Natural killer cell treated with Interleukin-12 subunit alpha and Interleukin-12 subunit beta and Interleukin-15 and Interleukin-18, amount 100 ng/mL, for 72 hours (primary cell): ENCODE results near the gene EHD4. TPM values are rescaled to one million over a fixed set of nuclear protein-coding genes. Genes with fewer than 3 reads are reported as not detected.

Experiments used
- ATAC-seq, 2 donors: fragments of 150-1000 bp; cut with Tn5 transposase in 1 of 2; sonication (Bioruptor Pico), chemical (Tn5 transposase) in 1 of 2; 2 replicates each; pipeline ENCODE4 v1.10.0; 2021
- DNase-seq: peaks from one replicate; pipeline ENCODE4 v3.0.0; 2022; ENCODE audit warnings: low spot score
- H3K27ac Mint-ChIP-seq, 2 donors: 1 replicate in 1 of 2; 2 replicates in 1 of 2; pipeline ENCODE4 v1.8.0; 2022; ENCODE audit warnings: mixed read lengths in 2 of 2, mild to moderate bottlenecking in 1 of 2, moderate library complexity in 1 of 2
- H3K27me3 Mint-ChIP-seq, 2 donors: 1 replicate in 1 of 2; 2 replicates in 1 of 2; pipeline ENCODE4 v1.8.0; 2022; ENCODE audit warnings: mixed read lengths in 2 of 2
- H3K36me3 Mint-ChIP-seq: one replicate; pipeline ENCODE4 v1.8.0; 2022; ENCODE audit warnings: mixed read lengths
- H3K4me1 Mint-ChIP-seq, 2 donors: 1 replicate in 1 of 2; 2 replicates in 1 of 2; pipeline ENCODE4 v1.8.0; 2022; ENCODE audit warnings: low read depth in 2 of 2, mixed read lengths in 2 of 2, mild to moderate bottlenecking in 1 of 2
- H3K4me3 Mint-ChIP-seq: one replicate; pipeline ENCODE4 v1.8.0; 2022; ENCODE audit warnings: mixed read lengths
- H3K9me3 Mint-ChIP-seq: 2 replicates; pipeline ENCODE4 v1.8.0; 2022; ENCODE audit warnings: mixed read lengths
- total RNA-seq, 2 donors: library from RNA; stranded (reverse); gene quantifications; one replicate each; pipeline ENCODE4 v1.2.3, GENCODE V29; 2022

EHD4 gene
- total RNA-seq, 2 donors from 2014 or later: 19.9 to 24.5 TPM

- no peaks in the 10 kb centered on the region for H3K36me3 Mint-ChIP-seq
- ATAC-seq: no peak
- no peak for DNase-seq
- H3K4me1 Mint-ChIP-seq: no peaks in the 10 kb centered on the region
- H3K27ac Mint-ChIP-seq: peak overlapping the region in 1 of 2 donors; percentile 4
- no peak overlapping the region for H3K4me3 Mint-ChIP-seq
- H3K27me3 Mint-ChIP-seq: no peaks in the 10 kb centered on the region
- H3K9me3 Mint-ChIP-seq: no peaks in the 10 kb centered on the region
These were observed 21.9 kb downstream of the EHD4 start for GRCh38 chr15:41950489-41950888.

GRCh38 chr15:41950127-41950483, 22.3 kb downstream of the EHD4 start:
- H3K36me3 Mint-ChIP-seq: no peaks in the 10 kb centered on the region
- no peaks in the 10 kb centered on the region for H3K4me1 Mint-ChIP-seq
- H3K9me3 Mint-ChIP-seq: no peaks in the 10 kb centered on the region
- ATAC-seq (no peak), DNase-seq (no peak)
- H3K27me3 Mint-ChIP-seq: no peaks in the 10 kb centered on the region
- no peak overlapping the region for H3K4me3 Mint-ChIP-seq
- H3K27ac Mint-ChIP-seq: no peak overlapping the region

- Mint-ChIP-seq H3K27ac (no peak overlapping the region), H3K9me3 (no peaks in the 10 kb centered on the region), H3K4me3 (no peak overlapping the region), H3K27me3 (no peaks in the 10 kb centered on the region), H3K4me1 (no peaks in the 10 kb centered on the region), H3K36me3 (no peaks in the 10 kb centered on the region)
- ATAC-seq (no peak), DNase-seq (no peak)
These were observed 22.8 kb downstream of the EHD4 start for GRCh38 chr15:41949401-41950126.

- H3K27ac Mint-ChIP-seq: no peak overlapping the region
- H3K4me1 Mint-ChIP-seq: no peaks in the 10 kb centered on the region
- no peaks in the 10 kb centered on the region for H3K9me3 Mint-ChIP-seq
- H3K27me3 Mint-ChIP-seq: no peaks in the 10 kb centered on the region
- H3K36me3 Mint-ChIP-seq: no peaks in the 10 kb centered on the region
- H3K4me3 Mint-ChIP-seq: no peak overlapping the region
- no peak for ATAC-seq
- no peak for DNase-seq
These were observed 23.9 kb downstream of the EHD4 start for GRCh38 chr15:41948490-41948889.

DNA sequence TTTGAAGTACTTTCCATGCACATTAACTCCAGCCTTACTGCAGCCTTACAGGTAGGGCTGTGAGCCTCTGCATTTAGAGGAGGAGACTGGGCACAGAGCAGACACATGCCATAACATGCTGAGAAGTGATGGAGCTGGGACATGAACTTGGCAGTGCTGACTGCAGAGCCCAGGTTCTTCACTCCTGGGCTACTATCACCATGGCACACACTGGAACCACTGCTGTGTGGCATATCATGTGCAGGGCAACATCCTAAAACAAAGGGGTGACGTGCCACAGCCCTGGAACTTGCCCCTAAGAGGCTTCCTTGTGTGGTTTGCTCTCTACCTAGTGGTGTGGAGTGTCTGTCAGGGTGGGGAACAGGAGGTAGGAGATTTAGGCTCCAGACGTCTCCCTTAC, 25.4 kb downstream of the EHD4 start:
- Mint-ChIP-seq H3K4me3 (no peak overlapping the region), H3K9me3 (no peaks in the 10 kb centered on the region), H3K27ac (no peak overlapping the region), H3K36me3 (no peaks in the 10 kb centered on the region), H3K27me3 (no peaks in the 10 kb centered on the region), H3K4me1 (no peaks in the 10 kb centered on the region)
- ATAC-seq (no peak), DNase-seq (no peak)

DNA sequence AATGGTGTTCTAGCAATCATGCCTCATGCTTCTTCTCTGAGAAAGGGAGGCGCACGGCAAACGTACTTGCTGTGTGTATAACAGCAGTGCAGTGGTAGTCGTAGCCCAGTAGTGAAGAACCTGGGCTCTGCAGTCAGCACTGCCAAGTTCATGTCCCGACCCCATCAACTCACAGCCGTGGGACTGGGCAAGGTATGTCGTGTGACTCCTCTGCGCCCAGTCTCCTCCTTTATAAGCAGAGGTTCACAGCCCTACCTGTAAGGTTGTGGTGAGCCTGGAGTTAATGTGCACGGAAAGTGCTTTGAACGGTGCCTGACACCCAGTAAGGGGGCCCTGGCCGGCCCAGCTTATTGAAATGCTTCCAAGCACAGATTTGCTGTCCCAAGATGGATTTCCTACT, 26.6 kb downstream of the EHD4 start:
- Mint-ChIP-seq H3K27ac (no peak overlapping the region), H3K27me3 (no peaks in the 10 kb centered on the region)
- ATAC-seq: no peak

DNA sequence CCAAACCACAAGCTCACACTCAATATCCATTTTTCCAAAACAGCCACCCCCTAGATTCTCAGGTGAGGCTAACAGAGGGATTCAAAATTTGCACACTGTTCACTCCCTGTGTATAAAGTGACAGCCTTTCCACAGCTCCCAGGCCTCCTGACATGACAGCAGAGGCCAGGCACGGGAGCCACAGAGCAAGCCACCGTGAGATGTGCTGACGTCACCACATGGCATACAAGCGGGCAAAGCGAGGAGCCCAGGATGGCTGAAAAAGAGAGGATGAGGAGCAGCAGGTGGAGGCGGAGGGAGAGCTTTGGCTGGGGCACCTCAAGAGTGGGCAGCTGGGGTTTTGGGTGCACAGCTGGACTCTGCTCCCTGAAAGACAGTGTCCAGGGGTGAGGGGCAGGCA, 27.1 kb downstream of the EHD4 start:
- Mint-ChIP-seq H3K9me3 (no peaks in the 10 kb centered on the region), H3K4me1 (peaks cover 8 to 10% of the 10 kb centered on the region in 2 donors), H3K27ac (peak overlapping the region in 1 of 2 donors; percentile 32), H3K4me3 (no peak overlapping the region), H3K36me3 (peaks cover 10% of the 10 kb centered on the region), H3K27me3 (no peaks in the 10 kb centered on the region)
- DNase-seq: no peak
- ATAC-seq: no peak

More for the DNA sequence above, 26.6 kb downstream of the EHD4 start:
- Mint-ChIP-seq H3K4me3 (no peak overlapping the region), H3K36me3 (peaks cover 5% of the 10 kb centered on the region), H3K9me3 (no peaks in the 10 kb centered on the region), H3K4me1 (peaks cover 3 to 5% of the 10 kb centered on the region in 2 donors)
- DNase-seq: no peak

DNA sequence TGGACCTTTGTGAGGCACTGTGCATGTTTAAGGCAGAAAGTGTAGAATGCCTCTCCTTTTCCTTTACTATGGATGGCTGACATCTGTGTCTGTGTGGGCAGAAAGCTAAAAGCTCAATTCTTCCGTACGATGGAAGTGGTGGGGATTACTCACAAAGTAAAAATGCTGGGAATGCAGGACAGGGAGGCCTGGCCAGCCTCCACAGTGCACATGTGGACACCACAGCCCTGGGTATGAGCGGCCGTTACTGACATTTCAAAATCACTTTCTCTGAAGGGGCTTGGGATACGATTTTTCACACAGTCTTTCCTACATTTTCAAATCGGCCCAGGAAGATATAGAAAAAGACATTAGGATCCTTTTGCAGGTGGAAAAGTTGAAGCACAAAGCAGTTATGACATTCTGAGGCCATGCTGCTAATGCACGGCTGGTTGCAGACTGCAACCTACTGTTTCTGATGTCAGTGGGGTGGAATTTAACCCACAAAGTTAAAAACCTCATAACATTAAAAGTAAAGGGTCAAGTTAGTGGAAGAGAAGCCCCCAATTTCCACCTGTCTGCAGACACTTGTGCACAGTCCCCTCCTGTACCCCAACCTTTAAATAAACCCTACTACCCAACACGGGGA, 27.9 kb downstream of the EHD4 start:
- Mint-ChIP-seq H3K4me3 (no peak overlapping the region), H3K9me3 (no peaks in the 10 kb centered on the region), H3K27me3 (no peaks in the 10 kb centered on the region), H3K36me3 (peaks cover 10% of the 10 kb centered on the region), H3K4me1 (peaks cover 9 to 11% of the 10 kb centered on the region in 2 donors), H3K27ac (no peak overlapping the region)
- DNase-seq (no peak), ATAC-seq (no peak)

GRCh38 chr15:41943543-41944312, 28.6 kb downstream of the EHD4 start:
- Mint-ChIP-seq H3K36me3 (peaks cover 10% of the 10 kb centered on the region), H3K27me3 (no peaks in the 10 kb centered on the region), H3K27ac (no peak overlapping the region), H3K4me3 (no peak overlapping the region), H3K9me3 (no peaks in the 10 kb centered on the region), H3K4me1 (peaks cover 9 to 11% of the 10 kb centered on the region in 2 donors)
- no peak for ATAC-seq
- DNase-seq: no peak

GRCh38 chr15:41942886-41943285, 29.5 kb downstream of the EHD4 start:
- no peaks in the 10 kb centered on the region for H3K27me3 Mint-ChIP-seq
- H3K4me3 Mint-ChIP-seq: no peak overlapping the region
- no peak for ATAC-seq
- no peak for DNase-seq
- H3K9me3 Mint-ChIP-seq: no peaks in the 10 kb centered on the region
- peaks cover 11 to 12% of the 10 kb centered on the region in 2 donors for H3K4me1 Mint-ChIP-seq
- peak overlapping the region; percentile 12 to 40 for H3K27ac Mint-ChIP-seq
- peaks cover 10% of the 10 kb centered on the region for H3K36me3 Mint-ChIP-seq

DNA sequence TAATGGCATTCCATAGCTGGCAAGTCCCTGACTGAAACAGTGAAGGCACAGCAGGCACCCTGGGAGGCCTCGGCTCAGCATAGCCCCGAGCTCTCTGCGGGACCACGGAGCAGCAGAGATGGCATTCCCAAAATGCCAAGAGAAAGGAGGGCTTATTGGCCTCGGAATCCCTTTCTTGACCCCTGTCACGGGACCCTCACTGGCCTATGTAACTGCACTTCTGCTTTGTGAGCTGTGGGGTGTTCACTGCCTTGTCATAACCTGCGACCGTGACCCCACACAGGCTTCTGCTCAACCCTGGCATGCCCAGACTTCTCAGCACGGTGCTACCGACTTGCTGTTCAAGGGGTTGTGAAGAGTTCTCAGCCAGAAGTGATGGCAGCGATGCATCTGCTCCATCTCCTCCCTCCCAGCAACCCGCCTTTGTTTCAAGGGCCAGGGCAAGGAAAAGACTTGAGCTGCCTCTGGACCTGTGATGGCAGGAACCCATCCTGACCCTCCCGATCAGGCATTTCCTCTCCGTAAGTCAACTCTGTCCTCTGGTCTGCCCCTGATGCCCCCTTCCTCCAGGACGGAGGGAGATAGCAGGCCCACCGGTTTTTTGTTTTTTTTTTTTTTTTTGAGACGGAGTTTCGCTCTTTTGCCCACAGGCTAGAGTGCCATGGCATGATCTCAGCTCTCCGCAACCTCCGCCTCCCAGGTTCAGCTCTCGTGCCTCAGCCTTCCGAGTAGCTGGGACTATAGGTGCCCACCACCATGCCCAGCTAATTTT, 30.5 kb downstream of the EHD4 start:
- H3K4me1 Mint-ChIP-seq: peaks cover 22 to 23% of the 10 kb centered on the region in 2 donors
- no peak overlapping the region for H3K4me3 Mint-ChIP-seq
- peak overlapping the region; percentile 12 to 40 for H3K27ac Mint-ChIP-seq
- H3K9me3 Mint-ChIP-seq: no peaks in the 10 kb centered on the region
- DNase-seq (no peak), ATAC-seq (no peak)
- no peaks in the 10 kb centered on the region for H3K27me3 Mint-ChIP-seq
- peaks cover 10% of the 10 kb centered on the region for H3K36me3 Mint-ChIP-seq

- Mint-ChIP-seq H3K27ac (peak overlapping the region; percentile 72 to 81), H3K9me3 (no peaks in the 10 kb centered on the region), H3K4me1 (peaks cover 33 to 37% of the 10 kb centered on the region in 2 donors), H3K27me3 (no peaks in the 10 kb centered on the region), H3K4me3 (peak overlapping the region; percentile 56), H3K36me3 (peaks cover 10% of the 10 kb centered on the region)
- peak; percentile 71 to 83 for ATAC-seq
- no peak for DNase-seq
These were observed 31.9 kb downstream of the EHD4 start for GRCh38 chr15:41940441-41940857.

GRCh38 chr15:41939986-41940385, 32.4 kb downstream of the EHD4 start:
- peaks cover 38 to 41% of the 10 kb centered on the region in 2 donors for H3K4me1 Mint-ChIP-seq
- DNase-seq (no peak), ATAC-seq (no peak)
- H3K27ac Mint-ChIP-seq: peak overlapping the region; percentile 72 to 81
- no peaks in the 10 kb centered on the region for H3K27me3 Mint-ChIP-seq
- peak overlapping the region; percentile 56 for H3K4me3 Mint-ChIP-seq
- H3K9me3 Mint-ChIP-seq: no peaks in the 10 kb centered on the region
- H3K36me3 Mint-ChIP-seq: peaks cover 10% of the 10 kb centered on the region
